Smooth muscle cell of trachea (primary cell): ENCODE measurements around the gene HEATR3. TPM values are rescaled to one million over a fixed set of nuclear protein-coding genes. Genes with fewer than 3 reads are reported as not detected.

Experiments
- total RNA-seq: library from RNA; depleted of rRNA; stranded (reverse); fragments of >200 nt; gene quantifications from 2 replicates; pipeline ENCODE4 v1.2.1, GENCODE V29; 2014

The HEATR3 gene
- 18.4 and 20.1 TPM in 2 replicates for total RNA-seq

GRCh38 chr16:50065624-50066481, at the start of gene HEATR3:
TSS of gene HEATR3 (plus strand) at chr16:50065970. CDS start at chr16:50066132, 162 bp downstream.

DNA sequence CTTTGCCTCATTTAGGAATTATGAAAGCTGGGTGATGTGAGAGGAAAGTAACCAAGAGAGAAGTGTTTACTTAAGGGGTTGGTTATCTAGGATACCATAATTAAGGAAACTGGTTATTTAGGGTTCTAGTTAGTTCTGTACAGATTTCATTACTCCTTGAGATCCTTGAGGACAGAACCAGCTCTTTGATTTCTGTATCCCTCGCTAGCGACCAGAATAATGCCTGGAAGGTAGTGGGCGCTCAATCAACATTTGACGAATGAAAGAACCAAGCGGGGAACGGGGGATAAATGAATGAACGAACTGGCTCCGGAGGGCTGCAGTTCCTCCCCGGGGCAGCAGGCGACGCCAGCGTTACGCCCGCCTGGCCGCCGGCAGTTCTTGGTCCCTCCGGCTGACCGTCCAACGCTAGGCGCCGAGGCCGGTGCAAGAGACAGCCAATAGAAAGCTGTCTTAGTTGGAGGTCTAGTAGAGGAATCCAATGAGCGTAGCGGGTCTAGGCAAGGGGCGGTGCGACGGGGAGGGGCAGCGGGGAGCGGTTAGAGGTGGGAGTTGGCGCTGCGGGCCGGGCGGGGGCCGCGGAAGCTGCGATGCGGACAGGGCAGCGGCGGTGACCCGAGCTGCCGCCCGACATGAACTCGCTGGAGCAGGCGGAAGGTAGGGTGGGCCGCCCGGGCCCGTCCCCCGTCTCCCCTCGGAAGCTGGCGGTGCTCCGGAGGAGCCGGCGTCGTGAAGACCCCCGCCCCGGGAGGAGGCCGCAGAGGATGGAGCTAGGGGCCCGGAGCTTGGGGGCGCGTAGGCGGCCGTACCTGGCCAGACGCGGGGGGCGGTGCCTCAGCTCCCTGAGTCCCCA, 40.9 kb upstream of the HEATR3 start, which contains the start of gene CNEP1R1:
Gene CNEP1R1, plus strand, starts transcription at position 542 of the 853 bp plus-strand sequence. Its CDS starts 91 bp downstream, at position 633.

DNA sequence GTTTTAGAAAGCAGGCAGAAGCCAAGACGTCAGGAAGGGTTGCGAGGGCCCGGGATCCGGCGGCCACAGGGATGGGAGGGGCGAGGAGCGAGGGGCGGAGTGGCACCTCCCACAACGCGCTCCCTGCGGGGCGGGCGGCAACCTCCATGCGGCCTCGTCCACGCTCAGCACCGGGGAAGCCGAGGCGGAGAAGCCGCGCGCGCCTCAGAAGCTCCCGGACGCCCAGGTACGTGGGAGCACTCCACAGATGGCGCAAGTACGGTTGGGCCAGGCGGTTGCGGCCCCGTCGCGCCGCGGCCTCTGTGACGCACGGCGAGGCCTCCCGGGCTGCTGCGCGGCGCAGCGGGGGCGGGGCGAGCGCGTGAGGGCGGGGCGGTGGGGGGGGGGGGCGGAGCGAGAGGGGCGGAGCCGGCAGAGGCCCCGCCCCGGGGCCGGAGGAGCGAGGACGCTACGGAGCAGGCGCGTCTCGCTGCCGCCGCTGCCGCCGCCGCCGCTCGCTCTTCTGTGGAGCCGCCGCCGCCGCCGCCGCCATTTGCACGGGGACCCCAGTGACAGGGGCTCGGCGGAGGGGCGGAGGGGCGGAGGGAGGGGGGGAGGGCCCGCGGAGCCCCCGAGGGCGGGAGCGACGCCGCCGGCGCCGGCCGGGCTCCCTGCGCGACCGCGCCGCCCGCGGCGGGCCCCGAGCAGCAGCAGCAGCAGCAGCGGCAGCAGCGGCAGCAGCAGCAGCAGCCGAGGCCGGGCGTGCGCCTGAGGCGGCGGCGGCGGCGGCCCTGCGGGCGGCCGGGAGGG, 87.2 kb downstream of the HEATR3 start, which contains the start of gene TENT4B:
Gene TENT4B, plus strand, starts transcription at position 500 of the 789 bp plus-strand sequence. CDS start 316 bp downstream, outside the sequence.

Other genes starting within 250 kb of the HEATR3 start
- 0.58 and 0.99 TPM in 2 replicates for gene ZNF423, start 209.9 kb upstream of the HEATR3 start, total RNA-seq
- gene CNEP1R1, start 40.7 kb upstream of the HEATR3 start, total RNA-seq: 24.0 and 27.6 TPM in 2 replicates
- 10.5 and 12.4 TPM in 2 replicates for gene TENT4B, start 87.3 kb downstream of the HEATR3 start, total RNA-seq
- gene ADCY7, start 200.6 kb downstream of the HEATR3 start, total RNA-seq: 46.0 and 54.6 TPM in 2 replicates